ENCODE results near the gene GRB10.

Gene GRB10

GRCh38 chr7:50667789-50668226 is 114.9 kb downstream of the GRB10 start:
- DNase-seq (ENCODE audit: low read depth) = no peak

- no peak for DNase-seq (ENCODE audit: low read depth)
These were observed 115.4 kb downstream of the GRB10 start for GRCh38 chr7:50667338-50667737.

- DNase-seq (ENCODE audit: low read depth) = no peak
These were observed 116.6 kb downstream of the GRB10 start for GRCh38 chr7:50666124-50666496.

GRCh38 chr7:50665403-50666123 is 117.1 kb downstream of the GRB10 start:
- DNase-seq (ENCODE audit: low read depth) = no peak

GRCh38 chr7:50664937-50665336 is 117.8 kb downstream of the GRB10 start:
- DNase-seq (ENCODE audit: low read depth) = no peak

- peak; percentile 37 for DNase-seq (ENCODE audit: low read depth)
These were observed 118.2 kb downstream of the GRB10 start for GRCh38 chr7:50664461-50664922.

GRCh38 chr7:50663396-50664102 is 119.1 kb downstream of the GRB10 start:
- no peak for DNase-seq (ENCODE audit: low read depth)

GRCh38 chr7:50662996-50663395 is 119.7 kb downstream of the GRB10 start:
- DNase-seq (ENCODE audit: low read depth) = no peak

GRCh38 chr7:50662041-50662694 is 120.5 kb downstream of the GRB10 start:
- no peak for DNase-seq (ENCODE audit: low read depth)

- DNase-seq (ENCODE audit: low read depth) = no peak
These were observed 121.2 kb downstream of the GRB10 start for GRCh38 chr7:50661345-50662040.

- DNase-seq (ENCODE audit: low read depth) = no peak
These were observed 121.9 kb downstream of the GRB10 start for GRCh38 chr7:50660830-50661175.

GRCh38 chr7:50660040-50660829 is 122.5 kb downstream of the GRB10 start:
- no peak for DNase-seq (ENCODE audit: low read depth)

- no peak for DNase-seq (ENCODE audit: low read depth)
These were observed 123.2 kb downstream of the GRB10 start for GRCh38 chr7:50659329-50659965.

GRCh38 chr7:50658696-50659095 is 124.0 kb downstream of the GRB10 start:
- DNase-seq (ENCODE audit: low read depth) = no peak

- no peak for DNase-seq (ENCODE audit: low read depth)
These were observed 124.8 kb downstream of the GRB10 start for GRCh38 chr7:50657912-50658311.

GRCh38 chr7:50657341-50657873 is 125.3 kb downstream of the GRB10 start:
- no peak for DNase-seq (ENCODE audit: low read depth)

- DNase-seq (ENCODE audit: low read depth) = no peak
These were observed 126.4 kb downstream of the GRB10 start for GRCh38 chr7:50656141-50656895.

- no peak for DNase-seq (ENCODE audit: low read depth)
These were observed 127.2 kb downstream of the GRB10 start for GRCh38 chr7:50655490-50655889.

GRCh38 chr7:50655020-50655419 is 127.7 kb downstream of the GRB10 start:
- DNase-seq (ENCODE audit: low read depth) = no peak

- no peak for DNase-seq (ENCODE audit: low read depth)
These were observed 128.7 kb downstream of the GRB10 start for GRCh38 chr7:50653981-50654425.
